HG03108 (cell line): ENCODE results near the gene ME3.

Source experiments
- ATAC-seq: cut with Tn5 transposase; IDR thresholded peaks from one replicate; pipeline ENCODE4 v1.9.1; 2021; ENCODE audit warnings: moderate library complexity; ENCODE audit not compliant: unreplicated experiment

ME3 gene

DNA sequence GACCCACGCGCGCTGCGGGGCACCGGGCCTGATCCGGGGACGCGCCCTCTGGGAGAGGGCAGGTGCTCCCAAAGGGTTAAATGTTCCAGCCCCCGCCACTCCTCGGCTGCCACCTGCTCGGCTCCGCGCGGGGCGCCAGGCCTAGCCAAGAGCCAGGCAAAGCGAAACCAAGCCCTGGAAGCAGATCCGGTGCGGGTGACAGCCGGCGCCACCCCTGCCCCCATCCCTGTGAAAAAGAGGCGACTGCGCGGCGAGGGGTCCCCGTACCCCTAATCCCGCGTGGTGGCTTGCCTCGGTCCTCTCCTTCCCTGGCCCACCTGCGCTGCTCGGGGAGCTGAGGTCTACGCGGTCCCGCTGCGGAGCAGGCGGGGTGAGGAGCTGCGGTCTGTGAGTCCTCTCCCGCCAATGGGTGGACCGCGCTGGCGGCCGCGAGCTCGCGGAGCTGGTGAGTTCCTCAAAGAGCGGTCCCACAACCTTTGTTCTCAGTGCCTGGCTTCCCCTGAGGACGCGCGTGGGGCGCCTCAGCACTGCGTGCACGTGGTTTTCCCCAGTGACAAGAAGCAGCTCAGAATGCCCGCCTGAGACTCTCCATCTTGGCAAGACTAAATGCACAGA, at the start of gene ME3:
Gene ME3, minus strand, starts transcription at position 610 of the 615 bp plus-strand sequence.
- ATAC-seq: no peak

DNA sequence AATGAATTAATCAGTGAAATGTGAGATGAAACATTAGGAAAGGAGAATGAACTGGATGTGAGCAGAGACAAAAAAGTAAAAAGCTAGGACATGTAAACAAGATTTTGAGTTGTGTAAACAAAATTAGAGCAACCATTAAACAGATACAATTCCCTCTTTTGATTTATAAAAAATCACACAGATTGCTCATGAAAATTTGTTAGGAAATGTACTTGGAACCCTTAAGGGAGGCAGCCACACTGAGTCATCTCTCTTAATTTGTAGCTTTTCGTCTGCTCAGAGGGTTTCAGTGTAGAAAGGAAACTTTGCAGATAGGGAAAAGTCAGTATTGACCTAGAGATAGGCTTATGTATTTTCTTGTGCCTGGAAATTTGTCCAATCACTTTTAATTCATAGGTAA, 49.6 kb upstream of the ME3 start:
- no peak for ATAC-seq

DNA sequence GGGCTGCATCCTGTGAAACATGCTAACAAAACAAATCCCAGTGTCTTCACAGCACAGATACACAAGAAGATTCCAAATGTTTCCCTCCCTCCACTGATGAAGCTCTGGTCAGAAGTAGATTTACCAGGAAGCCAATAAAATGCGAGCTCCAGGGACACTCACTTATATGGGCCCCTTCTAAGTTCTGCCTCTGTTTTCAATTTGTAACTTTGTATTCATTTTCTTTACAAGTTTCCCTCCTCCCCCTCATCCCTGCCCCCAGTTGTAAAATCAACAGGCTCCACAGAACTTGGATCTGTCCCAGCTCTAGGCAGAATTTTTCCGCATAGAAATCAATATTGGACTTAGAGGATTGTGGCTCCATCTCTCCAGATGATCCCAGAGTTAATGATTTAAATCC, 48.1 kb upstream of the ME3 start:
- no peak for ATAC-seq

DNA sequence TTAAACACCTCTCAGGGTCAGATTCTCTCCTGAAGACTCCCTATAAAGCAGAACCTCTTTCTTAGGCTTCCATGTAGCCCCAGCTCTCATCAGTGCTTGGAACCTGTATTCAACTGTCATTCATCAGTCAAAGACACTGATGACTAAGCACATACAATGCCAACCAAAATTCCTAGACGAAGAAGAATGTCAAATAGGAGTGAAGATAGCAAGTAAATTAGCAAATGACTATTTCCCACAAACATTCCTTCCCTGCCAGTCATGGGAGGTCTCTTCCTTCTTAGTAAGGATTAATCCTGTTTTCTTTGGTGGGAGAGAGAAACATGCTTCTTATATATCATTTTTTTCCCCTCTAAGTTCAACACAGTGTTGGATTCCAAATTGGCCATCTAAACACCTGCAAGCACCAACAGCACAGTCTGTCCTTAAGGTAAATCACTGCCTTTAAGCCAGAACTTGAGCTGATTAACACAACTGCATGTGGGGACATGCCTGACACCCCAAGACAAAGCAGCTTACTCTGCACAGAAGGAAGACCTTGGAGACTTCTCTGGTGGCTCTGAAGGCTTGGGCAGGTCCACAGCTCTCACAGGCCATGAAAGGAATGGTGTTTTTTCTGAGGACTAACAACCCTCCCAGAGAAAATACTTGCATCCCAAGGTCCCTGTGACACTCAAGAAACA, 47.5 kb upstream of the ME3 start:
- ATAC-seq: no peak

DNA sequence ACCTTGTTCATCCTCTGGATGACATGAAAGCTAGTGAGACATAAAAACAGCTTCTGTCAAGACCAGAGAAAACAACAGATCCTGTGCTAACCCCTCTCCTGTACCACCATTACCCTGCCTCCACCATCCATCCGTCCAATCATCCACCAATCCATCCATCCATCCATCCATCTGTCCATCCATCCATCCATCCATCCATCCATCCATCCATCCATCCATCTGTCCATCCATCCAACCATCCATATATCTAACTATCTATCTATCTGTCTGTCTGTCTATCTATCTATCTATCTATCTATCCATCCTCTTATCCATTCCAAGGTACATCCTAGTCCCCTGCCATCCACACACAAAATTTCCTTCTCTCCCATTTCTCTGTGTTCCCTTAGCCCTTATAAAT, 46.6 kb upstream of the ME3 start:
- no peak for ATAC-seq

DNA sequence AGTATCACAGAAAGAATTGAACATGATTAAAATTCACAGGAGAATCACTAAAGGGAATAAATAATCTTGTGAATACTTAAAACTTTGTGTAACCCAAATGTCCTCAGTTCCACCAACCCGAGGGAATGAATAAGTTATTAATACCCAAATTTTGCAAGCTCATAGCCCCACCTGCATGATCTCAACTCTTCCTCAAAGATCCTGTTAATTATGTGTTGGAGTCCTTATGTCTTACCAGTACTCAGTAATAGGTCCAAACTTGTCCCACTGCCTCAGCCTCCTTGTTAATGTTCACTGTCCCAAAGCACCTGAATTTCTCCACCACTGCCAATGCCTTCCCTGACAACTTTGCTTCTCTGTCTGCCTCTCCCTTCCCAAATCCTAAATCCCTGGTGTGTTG, 46.1 kb upstream of the ME3 start:
- ATAC-seq: no peak

DNA sequence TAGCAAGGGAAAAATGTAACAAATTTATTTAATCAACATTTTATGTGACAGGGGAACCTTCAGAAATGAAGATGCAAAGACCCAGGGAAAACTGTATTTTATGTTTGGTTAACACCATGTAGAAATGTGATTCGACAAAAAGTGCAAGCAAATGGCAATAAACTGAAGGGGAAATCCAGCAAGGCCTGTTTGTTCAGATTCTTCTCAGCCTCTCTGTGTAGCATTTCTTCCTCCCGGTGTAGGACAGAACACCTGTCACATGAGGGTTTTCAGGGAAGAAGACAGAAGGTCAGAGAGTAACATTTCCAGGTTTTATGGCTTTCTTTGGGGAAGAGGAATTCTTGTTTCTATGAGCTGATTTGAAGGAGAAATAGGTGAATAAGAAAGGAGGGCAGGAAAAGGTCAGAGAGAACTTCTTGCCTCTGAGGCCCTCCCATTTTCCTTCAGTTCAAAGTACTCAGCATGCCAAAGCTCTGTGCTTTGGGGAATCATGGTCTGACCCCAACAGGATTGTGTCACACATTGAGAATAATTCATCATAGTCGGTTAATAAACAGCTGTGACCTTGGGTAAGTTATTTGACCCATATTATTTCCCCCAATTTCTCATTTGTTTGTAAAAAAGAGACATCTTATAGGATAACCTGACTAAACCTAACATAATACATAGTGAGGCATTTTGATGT, 45.5 kb upstream of the ME3 start:
- ATAC-seq: no peak

DNA sequence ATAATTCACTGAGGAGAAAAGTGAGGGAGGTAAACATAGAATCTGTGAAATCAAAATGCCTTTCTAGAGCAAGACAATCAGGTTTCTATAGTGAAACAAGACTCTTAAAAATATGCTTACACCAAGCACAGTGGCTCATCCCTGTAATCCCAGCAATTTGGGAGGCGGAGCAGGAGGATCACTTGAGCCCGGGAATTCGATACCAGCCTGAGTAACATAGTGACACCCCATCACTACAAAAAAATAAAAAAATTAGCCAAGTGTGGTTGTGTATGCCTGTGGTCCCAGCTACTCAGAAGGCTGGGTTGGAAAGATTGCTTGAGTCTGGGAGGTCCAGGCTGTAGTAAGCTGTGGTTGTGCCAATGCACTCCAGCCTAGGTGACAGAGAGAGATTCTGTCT, 43.2 kb upstream of the ME3 start:
- ATAC-seq: no peak

DNA sequence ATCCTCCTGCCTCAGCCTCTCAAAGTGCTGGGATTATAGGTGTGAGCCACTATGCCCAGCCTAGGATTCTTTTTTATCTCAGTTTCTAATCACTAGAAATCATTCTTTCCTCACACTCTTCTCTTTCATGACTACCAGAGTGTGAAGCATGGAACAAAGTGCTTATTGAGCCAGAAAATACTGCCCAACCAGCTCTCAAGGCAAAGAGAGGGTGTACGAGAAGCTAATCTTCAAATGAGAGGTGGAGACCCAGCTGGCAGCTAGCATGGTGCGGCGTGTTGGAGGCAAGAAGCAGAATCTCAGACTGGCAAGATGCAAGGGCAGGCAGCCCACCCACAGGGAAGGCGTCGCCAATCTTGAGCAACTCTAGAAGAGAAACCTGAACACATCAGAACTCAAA, 41.1 kb upstream of the ME3 start:
- no peak for ATAC-seq

DNA sequence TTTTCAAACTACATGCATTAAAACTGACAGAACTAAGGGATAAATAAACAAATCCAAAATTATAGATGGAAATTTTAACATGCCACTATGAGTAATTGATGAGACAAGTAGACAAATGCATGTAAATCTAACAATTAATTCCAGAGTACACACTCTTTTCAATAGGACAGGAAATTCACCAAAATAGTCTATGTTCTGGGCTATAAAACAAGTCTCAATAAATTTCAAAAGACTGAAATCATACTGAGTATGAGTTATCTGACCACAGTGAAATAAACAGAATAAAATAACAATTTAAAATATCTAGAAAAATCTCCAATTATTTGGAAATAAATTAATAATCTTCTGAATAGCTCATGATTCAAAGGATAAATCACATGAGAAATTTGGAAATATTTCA, 38.5 kb upstream of the ME3 start:
- ATAC-seq: no peak

DNA sequence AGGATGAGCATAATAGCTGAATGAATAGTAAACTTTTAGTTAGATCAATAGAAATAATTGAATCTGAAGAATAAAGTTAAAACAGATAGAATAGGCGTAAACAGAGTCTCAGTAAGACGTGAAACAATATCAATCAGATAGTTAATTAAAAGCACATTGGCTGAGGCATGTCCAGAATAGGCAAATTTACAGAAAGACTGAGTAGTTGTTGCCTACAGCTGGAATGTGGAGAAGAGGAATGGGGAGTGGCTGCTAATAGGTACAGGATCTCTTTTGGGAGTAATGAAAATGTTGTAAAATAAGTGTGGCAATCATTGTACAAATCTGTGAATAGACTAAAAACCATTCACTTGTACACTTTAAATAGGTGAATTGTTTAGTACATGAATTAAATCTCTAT, 36.3 kb upstream of the ME3 start:
- ATAC-seq: no peak

DNA sequence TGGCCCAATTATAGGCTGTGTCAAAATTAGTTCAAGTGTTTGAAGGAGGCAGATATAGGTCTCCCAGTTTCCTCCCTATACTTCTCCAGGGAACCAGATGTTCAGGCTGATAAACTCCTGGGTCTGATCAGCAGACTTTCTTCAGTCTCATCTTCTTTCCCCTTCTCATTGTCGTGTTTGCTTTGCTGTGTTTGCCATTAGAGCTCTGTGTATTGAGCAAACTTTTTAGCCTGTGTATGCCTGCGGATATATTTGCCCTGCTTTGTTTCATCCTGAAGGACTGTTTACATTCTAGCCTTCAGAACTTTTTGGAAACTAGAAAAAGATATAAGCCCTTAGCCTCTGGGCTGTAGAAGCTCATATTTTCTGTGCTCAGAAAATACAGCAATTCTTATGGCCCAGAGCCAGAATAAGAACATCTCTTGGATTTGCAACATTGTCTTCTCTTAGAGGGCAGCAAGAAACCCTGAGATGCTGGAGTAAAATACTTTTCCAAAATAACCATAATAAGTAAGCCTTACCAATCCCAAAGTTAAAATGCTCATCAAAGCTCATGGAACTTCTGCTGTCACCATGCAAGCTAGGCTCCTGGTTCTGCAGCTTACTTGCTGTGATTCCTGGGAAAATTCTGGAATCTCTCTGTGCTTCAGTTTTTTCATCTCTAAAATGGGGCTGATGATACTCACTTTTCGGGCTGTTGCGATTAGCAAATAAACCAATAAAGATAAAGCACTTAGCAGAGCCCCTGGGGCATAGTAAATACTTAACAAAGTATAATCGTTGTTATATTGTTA, 34.1 kb upstream of the ME3 start:
- ATAC-seq: no peak

DNA sequence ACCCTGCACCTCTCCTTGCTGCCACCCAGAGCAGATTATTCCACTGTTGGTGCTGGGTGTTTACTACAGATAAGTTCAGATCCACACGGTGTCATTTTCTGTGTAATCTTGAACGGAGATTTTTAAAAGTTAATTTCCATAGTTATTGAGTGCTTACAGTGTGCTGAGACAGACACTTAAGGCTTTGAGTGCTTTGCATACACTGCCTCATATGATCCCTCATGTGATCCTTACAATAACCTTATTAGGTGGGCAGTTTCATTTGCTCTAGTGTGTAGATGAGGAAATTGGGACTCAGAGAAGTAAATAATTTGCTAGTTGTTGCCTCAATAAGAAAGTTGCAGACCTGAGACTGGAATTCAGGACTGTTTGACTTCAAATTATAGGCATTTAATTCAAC, 32.3 kb upstream of the ME3 start:
- no peak for ATAC-seq

DNA sequence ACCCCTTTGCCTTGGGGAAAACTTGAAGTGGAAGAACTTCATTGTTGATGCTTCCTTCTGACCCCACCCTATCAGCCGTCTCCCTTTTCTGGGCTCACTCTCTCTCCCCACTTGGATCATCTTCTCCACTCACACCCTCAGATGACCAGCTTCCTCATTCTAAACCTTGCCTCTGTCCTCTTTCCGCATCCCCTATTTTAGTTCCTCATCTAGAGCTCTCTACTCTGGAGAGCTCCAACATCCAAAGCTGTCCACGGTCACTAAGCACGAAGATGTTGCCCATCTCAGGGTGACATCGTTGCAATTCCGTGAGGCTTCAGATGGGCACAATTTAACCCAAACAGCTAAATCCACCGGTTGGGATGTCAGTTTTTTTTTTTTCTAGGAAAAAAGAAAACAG, 31.6 kb upstream of the ME3 start:
- no peak for ATAC-seq

DNA sequence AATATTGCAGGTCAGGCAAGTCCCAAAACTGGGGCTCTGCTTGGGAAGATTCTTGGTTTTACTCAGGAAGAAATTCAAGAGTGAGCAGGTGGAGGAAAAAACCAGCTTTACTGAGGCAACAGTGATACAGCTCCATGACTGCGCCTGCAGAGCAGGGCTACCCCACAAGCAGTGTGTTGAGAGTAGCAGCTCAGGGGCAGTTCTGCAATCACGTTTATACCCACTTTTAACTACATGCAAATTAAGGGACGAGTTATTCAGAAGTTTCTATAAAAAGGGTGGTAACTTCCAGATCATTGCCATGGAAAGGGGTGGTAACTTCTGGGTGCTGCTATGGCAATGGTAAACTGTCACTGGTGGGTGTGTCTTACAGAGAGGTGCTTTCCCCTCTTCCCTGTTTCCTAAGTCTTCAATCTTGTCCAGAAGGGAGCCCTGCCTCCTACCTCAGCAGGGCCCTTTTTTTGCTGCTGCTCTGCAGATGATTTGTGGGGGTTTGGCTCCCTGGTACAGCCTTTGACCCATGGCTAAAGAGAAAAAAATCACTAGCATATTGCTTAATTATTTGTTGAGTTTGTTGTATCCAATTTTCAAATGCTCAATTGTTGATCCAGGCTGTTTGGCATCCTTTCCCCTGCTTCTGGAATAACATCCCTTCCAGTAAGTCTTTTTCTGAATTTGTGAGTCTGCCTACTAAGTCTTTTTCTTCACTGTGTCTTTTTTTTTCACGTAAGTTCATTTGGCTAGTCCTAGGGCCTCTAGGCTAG, 30.0 kb upstream of the ME3 start:
- ATAC-seq: no peak

DNA sequence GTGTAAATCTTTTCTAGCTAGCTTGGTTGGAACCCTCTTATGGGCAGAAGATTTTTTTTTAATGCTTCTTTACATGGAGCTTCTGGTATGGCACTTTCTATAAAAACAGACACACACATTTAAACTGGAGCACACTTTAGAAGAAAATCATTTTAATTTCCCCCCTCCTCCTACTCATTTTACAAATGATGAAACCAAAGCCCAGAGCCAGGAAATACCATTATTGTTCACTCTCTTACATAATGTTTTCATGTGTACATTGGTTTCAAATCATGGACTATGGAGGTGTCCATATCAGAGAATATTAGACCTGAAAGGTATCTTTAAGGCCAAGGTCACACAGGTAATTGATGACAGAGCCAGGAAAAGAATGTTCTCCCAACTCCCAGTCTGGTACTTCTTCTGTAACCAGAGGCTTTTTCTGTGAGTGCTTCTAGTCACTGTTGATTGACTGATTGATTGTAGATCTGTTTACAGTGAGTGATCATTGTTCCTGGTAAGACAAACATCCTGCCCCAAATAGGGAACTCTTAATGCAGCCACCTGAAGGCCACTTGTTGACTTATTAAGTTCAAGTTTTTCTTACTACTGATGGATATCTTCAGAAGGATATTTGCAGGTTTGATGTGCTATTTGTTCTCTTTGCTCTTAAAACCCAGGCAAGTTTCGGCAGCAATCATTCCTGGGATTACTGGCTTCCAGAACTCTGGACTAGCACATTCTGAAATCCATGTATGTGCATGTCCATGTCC, 26.8 kb upstream of the ME3 start:
- no peak for ATAC-seq

DNA sequence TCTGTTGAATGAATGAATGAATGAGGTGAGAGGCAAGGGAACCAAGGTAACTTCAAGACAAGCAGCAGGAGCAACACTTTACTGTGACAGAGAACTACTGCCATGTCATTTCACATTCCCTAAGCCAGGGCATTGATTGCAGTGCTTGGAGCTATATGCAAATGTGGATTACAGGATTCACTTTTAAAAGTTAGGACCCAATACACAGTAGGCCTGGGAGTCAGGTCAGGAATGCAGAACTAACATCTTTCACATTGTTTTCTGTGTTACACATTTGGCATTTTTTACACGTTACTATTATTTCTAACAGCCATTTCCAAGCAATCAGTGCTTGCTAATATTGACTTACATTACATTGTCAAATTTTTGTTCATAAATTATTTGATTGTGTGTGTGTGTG, 26.2 kb upstream of the ME3 start:
- ATAC-seq: no peak

DNA sequence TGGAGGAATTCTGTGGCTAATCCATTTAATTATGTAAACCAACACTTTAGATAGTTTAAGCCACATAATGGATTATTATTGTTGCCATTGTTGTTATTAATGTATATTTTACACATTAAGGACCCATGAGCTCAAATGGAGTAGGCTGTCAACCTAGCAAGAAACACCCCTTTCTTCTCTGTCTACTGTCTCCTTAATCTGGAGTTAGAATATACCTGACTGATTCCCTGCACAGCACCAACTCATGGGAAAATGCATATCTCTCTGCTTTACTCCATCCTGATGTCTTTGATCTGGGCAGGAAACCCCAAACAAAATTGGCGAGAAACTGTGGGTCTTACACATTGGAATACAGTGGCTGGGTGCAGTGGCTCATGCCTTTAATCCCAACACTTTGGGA, 24.0 kb upstream of the ME3 start:
- no peak for ATAC-seq

DNA sequence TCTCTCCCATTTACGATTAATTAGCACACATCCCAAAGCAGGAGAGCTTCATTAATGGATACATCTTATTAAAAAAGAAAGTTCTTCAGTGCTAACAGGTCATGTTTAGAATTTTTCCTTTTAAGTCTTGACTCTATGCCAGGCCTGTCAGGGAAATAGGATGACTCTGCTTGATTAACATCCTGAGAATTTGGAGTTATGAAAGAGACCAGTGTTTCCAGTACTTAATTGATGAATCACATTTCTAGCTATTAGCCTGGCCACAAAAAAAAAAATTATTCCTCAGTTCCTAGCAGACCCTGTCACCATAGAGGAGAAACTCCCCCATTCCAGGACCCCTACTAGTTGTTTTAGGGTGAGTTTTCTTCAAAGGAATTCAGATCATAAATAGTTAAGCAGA, 23.6 kb upstream of the ME3 start:
- no peak for ATAC-seq

DNA sequence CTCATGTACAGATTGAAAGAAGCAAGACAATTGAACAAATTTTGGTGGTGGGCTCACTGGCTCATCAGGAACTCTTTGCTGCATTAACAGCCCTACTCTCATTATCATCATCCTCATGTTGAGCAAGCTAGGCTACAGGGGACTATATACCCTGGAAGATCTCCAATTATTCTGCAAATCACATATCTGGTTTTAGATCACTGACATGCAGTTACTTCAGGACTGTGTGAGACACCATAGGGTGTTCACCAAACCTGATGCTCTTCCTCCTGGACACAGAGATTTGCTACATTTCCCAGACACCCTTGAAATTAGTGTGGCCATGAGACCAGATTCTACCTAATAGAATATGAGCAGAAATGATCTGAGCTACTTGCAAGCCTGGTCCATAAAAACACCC, 23.0 kb upstream of the ME3 start:
- no peak for ATAC-seq
